ENCODE results near the gene INCA1. TPM values are rescaled to one million over a fixed set of nuclear protein-coding genes. Genes with fewer than 3 reads are reported as not detected.

INCA1 gene
- 1.1 to 2.0 TPM (median 1.8 TPM) in 5 replicates for total RNA-seq (2022; extraction: Qiagen RNA extraction)

GRCh38 chr17:4997302-4998026 lies at the start of gene INCA1, which contains the start of gene KIF1C:
INCA1 (minus strand) TSS chr17:4997522; CDS start chr17:4994437, 3,085 bp downstream.
KIF1C (plus strand) TSS chr17:4997950; CDS start chr17:5000247, 2,297 bp downstream.

GRCh38 chr17:5035315-5035714 lies 38.0 kb upstream of the INCA1 start, which contains the start of gene SLC52A1:
SLC52A1 (minus strand) TSS chr17:5035426; CDS start chr17:5034606, 820 bp downstream.

GRCh38 chr17:4986951-4987766 lies 10.2 kb downstream of the INCA1 start, which contains the start of gene CAMTA2:
CAMTA2 (minus strand) TSS chr17:4987675; CDS start chr17:4986222, 1,453 bp downstream.

GRCh38 chr17:4967539-4968485 lies 29.5 kb downstream of the INCA1 start, which contains the start of gene SPAG7:
SPAG7 (minus strand) TSS chr17:4967817; CDS start chr17:4967804, 13 bp downstream.

DNA sequence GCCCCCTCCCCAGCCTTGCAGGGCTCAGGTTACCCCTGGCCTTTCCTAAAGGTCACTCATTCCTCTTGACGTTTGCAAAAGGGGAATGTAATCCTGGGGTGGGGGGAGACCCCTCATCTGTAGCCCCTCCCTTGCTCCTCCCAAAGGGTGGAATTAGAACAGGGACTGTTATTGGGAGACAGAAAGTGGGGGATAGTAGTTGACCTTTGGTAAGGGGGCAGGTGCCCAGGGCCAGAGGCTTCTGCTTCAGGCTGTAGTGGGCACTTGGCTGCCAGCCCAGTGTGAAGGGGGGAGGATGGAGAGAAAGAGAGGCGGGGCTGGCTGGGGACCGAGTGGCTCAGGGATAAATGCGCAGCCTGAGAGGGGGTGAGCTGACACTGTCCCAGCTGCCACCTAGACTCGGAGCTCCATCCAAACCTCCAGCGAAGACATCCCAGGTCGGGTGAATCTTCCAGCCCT lies 46.5 kb downstream of the INCA1 start, which contains the start of gene ENO3:
Gene ENO3 (plus strand): TSS at position 374 of the 459 bp plus-strand sequence. CDS start 711 bp downstream, outside the sequence.

GRCh38 chr17:4948166-4948930 lies 49.0 kb downstream of the INCA1 start, which contains the start of gene PFN1:
PFN1 (minus strand) TSS chr17:4948530; CDS start chr17:4948394, 136 bp downstream.

GRCh38 chr17:4939796-4940554 lies 57.3 kb downstream of the INCA1 start, which contains the start of the genes RNF167 and SLC25A11:
RNF167 (plus strand) TSS chr17:4940268; CDS start chr17:4940910, 642 bp downstream.
SLC25A11 (minus strand) TSS chr17:4940046; CDS start chr17:4939910, 136 bp downstream.

Other genes with a start within 250 kb of the INCA1 start
- gene TM4SF5, start 225.6 kb downstream of the INCA1 start, total RNA-seq (2022; extraction: Qiagen RNA extraction) = 0.21 to 1.0 TPM (median 0.47 TPM) in 5 replicates
- gene VMO1, start 211.2 kb downstream of the INCA1 start, total RNA-seq (2022; extraction: Qiagen RNA extraction) = 0.41 to 1.1 TPM (median 0.74 TPM) in 5 replicates
- gene GLTPD2, start 208.6 kb downstream of the INCA1 start, total RNA-seq (2022; extraction: Qiagen RNA extraction) = 0.10 TPM in 1 of 5 replicates, not detected in the others
- gene PSMB6, start 201.4 kb downstream of the INCA1 start, total RNA-seq (2022; extraction: Qiagen RNA extraction) = 442 to 505 TPM (median 483 TPM) in 5 replicates
- gene PLD2, start 190.4 kb downstream of the INCA1 start, total RNA-seq (2022; extraction: Qiagen RNA extraction) = 18.9 to 25.3 TPM (median 23.9 TPM) in 5 replicates
- 47.9 to 64.6 TPM (median 57.9 TPM) in 5 replicates for gene MINK1, start 164.2 kb downstream of the INCA1 start, total RNA-seq (2022; extraction: Qiagen RNA extraction)
- gene C17orf107, start 98.0 kb downstream of the INCA1 start, total RNA-seq (2022; extraction: Qiagen RNA extraction) = 0.17 to 0.31 TPM (median 0.25 TPM) in 5 replicates
- gene CHRNE, start 94.4 kb downstream of the INCA1 start, total RNA-seq (2022; extraction: Qiagen RNA extraction) = 0.05 to 0.12 TPM (median 0.07 TPM) in 4 of 5 replicates, not detected in the other
- not detected in 5 replicates for gene GP1BA, start 65.2 kb downstream of the INCA1 start, total RNA-seq (2022; extraction: Qiagen RNA extraction)
- gene SLC25A11, start 57.5 kb downstream of the INCA1 start, total RNA-seq (2022; extraction: Qiagen RNA extraction) = 59.5 to 69.3 TPM (median 66.9 TPM) in 5 replicates
- gene RNF167, start 57.3 kb downstream of the INCA1 start, total RNA-seq (2022; extraction: Qiagen RNA extraction) = 86.0 to 136 TPM (median 116 TPM) in 5 replicates
- gene PFN1, start 49.0 kb downstream of the INCA1 start, total RNA-seq (2022; extraction: Qiagen RNA extraction) = 2,071 to 2,769 TPM (median 2,761 TPM) in 5 replicates
- 43.2 to 51.8 TPM (median 45.9 TPM) in 5 replicates for gene ENO3, start 46.4 kb downstream of the INCA1 start, total RNA-seq (2022; extraction: Qiagen RNA extraction)
- gene SPAG7, start 29.7 kb downstream of the INCA1 start, total RNA-seq (2022; extraction: Qiagen RNA extraction) = 66.5 to 79.2 TPM (median 70.5 TPM) in 5 replicates
- gene CAMTA2, start 9.8 kb downstream of the INCA1 start, total RNA-seq (2022; extraction: Qiagen RNA extraction) = 25.5 to 36.5 TPM (median 31.3 TPM) in 5 replicates
- gene KIF1C, start 428 bp upstream of the INCA1 start, total RNA-seq (2022; extraction: Qiagen RNA extraction) = 98.2 to 122 TPM (median 115 TPM) in 5 replicates
- gene SLC52A1, start 37.9 kb upstream of the INCA1 start, total RNA-seq (2022; extraction: Qiagen RNA extraction) = 0.54 to 1.2 TPM (median 0.73 TPM) in 5 replicates
- 0.94 to 1.3 TPM (median 1.1 TPM) in 5 replicates for gene ZFP3, start 80.9 kb upstream of the INCA1 start, total RNA-seq (2022; extraction: Qiagen RNA extraction)
- gene ZNF232, start 114.4 kb upstream of the INCA1 start, total RNA-seq (2022; extraction: Qiagen RNA extraction) = 3.7 to 4.2 TPM (median 4.0 TPM) in 5 replicates
- gene USP6, start 118.5 kb upstream of the INCA1 start, total RNA-seq (2022; extraction: Qiagen RNA extraction) = 0.02 TPM in 5 replicates
- gene ZNF594, start 194.3 kb upstream of the INCA1 start, total RNA-seq (2022; extraction: Qiagen RNA extraction) = 1.2 to 1.7 TPM (median 1.4 TPM) in 5 replicates
- not detected in 5 replicates for gene SCIMP, start 237.3 kb upstream of the INCA1 start, total RNA-seq (2022; extraction: Qiagen RNA extraction)